Activated naive CD4-positive, alpha-beta T cell treated with anti-CD3 and anti-CD28 coated beads, Interleukin-2, amount 50 U/mL, for 72 hours (primary cell): Measurements from ENCODE around the gene DIP2C. TPM values are rescaled to one million over a fixed set of nuclear protein-coding genes. Genes with fewer than 3 reads are reported as not detected.
"Not testable (repeated sequence)": the region's sequence is repeated elsewhere in the genome, so short reads cannot be mapped to it uniquely, and the experiment has no call there.

Source experiments
- ATAC-seq, 2 donors: fragments of 150-1000 bp; cut with Tn5 transposase; 2 replicates each; pipeline ENCODE4 v1.10.0; 2021; ENCODE audit warnings: mild to moderate bottlenecking in 2 of 2, moderate library complexity in 2 of 2
- DNase-seq, 2 donors: peaks; one replicate each; pipeline ENCODE4 v3.0.0; 2021 to 2022; ENCODE audit warnings: low spot score in 2 of 2
- H3K27ac Mint-ChIP-seq, 2 donors: one replicate each; pipeline ENCODE4 v1.8.0; 2022; ENCODE audit warnings: mild to moderate bottlenecking in 2 of 2, mixed read lengths in 2 of 2
- H3K36me3 Mint-ChIP-seq, 2 donors: one replicate each; pipeline ENCODE4 v1.8.0; 2022; ENCODE audit warnings: mixed read lengths in 2 of 2
- H3K9me3 Mint-ChIP-seq, 2 donors: one replicate each; pipeline ENCODE4 v1.8.0; 2022; ENCODE audit warnings: mixed read lengths in 2 of 2
- total RNA-seq, 2 donors: library from RNA; stranded (reverse); gene quantifications; one replicate each; pipeline ENCODE4 v1.2.3, GENCODE V29; 2022

Gene DIP2C
- total RNA-seq, 2 donors from 2014 or later: 0.55 to 1.7 TPM

DNA sequence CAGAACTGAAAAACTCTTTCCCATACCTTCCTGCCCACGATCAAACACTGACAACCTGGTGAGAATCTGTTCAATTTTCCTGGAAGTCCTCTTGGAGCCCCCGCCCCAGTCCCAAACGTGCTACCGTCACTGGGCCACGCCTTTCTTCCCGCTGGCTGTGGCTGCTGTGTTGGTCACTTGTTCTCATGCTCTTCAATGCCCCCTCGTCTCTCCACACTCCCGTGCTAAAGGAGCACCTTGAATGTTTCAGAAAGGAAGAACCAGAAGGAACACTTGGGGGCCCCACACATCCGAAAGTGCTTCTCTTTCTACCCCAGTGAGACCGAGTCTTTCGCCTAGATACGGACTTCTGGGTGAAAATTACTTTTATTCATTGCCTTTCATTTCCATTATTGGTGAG is 215.1 kb downstream of the DIP2C start:
- no peak for ATAC-seq
- DNase-seq: no peak
- Mint-ChIP-seq H3K27ac (no peak overlapping the region), H3K36me3 (peaks cover 6 to 36% of the 10 kb centered on the region in 2 donors), H3K9me3 (peaks cover 22 to 35% of the 10 kb centered on the region in 2 donors)

DNA sequence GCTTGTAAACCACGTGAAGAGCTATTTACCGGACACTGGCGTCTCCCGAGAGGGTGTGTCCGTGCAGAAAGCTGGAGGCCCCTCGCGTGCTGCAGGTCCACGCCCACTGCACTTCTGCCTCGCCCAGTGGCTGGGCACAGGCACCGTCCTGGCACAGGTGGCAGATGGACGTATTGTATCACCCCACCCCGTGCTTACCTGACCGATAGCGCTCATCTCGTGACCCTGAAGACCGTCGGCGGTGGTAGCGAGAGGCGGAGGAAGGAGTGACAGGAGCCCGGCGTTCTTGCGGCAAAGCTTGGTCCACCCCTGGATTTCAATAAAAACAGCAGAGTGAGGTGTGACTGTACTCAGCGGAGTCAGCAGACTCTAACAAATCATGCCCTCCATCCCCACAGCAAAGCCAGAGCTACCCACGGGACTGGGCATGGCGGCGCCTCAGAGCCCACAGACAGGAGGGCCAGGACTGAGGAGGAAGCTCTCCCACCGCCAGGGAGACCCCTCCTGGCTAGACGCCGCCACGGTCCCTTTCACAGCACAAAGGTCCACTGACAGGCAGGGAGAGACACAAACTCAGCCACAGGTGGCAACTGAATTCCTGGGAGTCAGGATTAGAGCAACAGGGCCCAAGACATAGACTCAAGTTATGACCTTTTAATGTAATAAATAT is 217.1 kb downstream of the DIP2C start:
- peaks cover 6 to 36% of the 10 kb centered on the region in 2 donors for H3K36me3 Mint-ChIP-seq
- H3K27ac Mint-ChIP-seq: no peak overlapping the region
- no peak for DNase-seq
- H3K9me3 Mint-ChIP-seq: peaks cover 17 to 29% of the 10 kb centered on the region in 2 donors
- ATAC-seq: no peak

DNA sequence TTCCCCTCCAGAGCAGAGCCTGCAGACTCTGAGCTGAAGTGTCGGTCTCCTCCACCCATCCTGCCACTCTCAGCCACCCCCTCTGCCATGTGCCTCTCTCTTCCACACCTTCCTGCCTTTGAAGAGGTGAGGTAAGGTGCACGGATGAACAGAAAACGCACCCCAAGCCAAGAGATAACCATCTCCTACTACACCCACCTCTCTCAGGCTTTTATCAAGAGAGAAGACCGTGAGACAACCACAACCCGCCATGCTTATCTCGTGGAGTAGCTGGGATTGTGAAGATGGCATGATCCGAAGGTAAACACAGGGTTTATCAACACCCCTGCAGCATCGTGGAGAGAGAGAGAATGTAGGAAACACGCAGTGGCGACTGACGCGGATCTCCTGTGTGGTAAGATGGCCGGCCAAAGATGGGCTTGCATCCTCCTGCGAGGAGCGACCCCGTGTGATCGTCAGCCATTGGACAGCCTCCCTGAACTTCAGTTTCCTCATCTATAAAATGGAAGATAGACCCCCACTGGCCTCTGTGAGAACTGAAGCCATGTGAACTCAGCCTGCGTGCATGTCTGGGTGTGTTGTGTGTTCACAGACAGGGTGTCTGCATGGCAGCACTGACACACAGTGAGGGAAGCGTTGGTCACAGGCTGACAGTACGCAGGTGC is 219.0 kb downstream of the DIP2C start:
- DNase-seq (no peak), ATAC-seq (peak; percentile 53 to 72)
- H3K9me3 Mint-ChIP-seq: peaks cover 11 to 23% of the 10 kb centered on the region in 2 donors
- H3K36me3 Mint-ChIP-seq: peaks cover 6 to 28% of the 10 kb centered on the region in 2 donors
- no peak overlapping the region for H3K27ac Mint-ChIP-seq

DNA sequence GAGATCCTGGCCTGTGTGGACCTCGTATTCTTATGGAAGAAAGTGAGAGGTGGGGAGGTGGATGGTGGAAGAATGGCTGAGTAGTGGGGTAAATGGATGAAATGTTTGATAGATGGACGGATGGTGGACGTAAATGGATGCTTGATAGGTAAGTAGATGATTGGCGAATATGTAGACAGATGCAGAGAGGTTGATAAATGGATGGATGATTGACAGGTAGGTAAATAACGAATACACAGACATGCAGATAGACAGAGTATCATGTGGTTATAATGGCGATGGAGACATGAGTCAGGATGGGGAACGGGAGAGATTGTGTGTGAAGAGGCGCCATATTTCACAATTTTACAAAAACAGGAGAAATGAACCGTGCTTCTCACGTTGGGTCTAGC is 219.5 kb downstream of the DIP2C start:
- ATAC-seq (no peak), DNase-seq (no peak)
- Mint-ChIP-seq H3K36me3 (peaks cover 6 to 22% of the 10 kb centered on the region in 2 donors), H3K27ac (no peak overlapping the region), H3K9me3 (peaks cover 11 to 22% of the 10 kb centered on the region in 2 donors)

DNA sequence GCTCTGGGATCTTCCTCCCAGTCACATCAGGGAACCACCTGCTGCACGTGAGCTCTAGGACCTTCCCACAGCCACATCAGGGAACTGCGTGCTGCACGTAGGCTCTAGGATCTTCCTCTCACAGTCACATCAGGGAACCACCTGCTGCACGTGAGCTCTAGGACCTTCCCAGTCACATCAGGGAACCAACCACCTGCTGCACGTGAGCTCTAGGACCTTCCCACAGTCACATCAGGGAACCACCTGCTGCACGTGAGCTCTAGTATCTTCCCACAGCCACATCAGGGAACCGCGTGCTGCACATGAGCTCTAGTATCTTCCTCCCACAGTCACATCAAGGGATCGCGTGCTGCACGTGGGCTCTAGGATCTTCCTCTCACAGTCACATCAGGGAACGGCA is 229.7 kb downstream of the DIP2C start:
- DNase-seq: no peak
- peaks cover 9 to 28% of the 10 kb centered on the region in 2 donors for H3K36me3 Mint-ChIP-seq
- no peak overlapping the region for H3K27ac Mint-ChIP-seq
- H3K9me3 Mint-ChIP-seq: peaks cover 6 to 35% of the 10 kb centered on the region in 2 donors
- ATAC-seq: no peak

DNA sequence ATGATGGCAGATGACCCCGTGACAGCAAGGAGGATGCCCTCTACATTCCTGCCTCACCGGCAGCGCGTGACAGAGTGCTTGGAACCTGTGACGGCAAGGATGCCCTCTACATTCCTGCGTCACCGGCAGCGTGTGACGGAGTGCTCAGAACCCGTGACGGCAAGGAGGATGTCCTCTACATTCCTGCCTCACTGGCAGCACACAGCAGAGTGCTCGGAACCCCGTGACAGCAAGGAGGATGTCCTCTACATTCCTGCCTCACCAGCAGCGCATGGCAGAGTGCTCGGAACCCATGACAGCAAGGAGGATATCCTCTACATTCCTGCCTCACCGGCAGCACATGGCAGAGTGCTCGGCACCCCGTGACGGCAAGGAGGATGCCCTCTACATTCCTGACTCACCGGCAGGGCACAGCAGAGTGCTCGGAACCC is 231.0 kb downstream of the DIP2C start:
- peaks cover 0 to 32% of the 10 kb centered on the region in 2 donors for H3K9me3 Mint-ChIP-seq
- no peak overlapping the region for H3K27ac Mint-ChIP-seq
- DNase-seq (no peak), ATAC-seq (no peak)
- H3K36me3 Mint-ChIP-seq: peaks cover 0 to 25% of the 10 kb centered on the region in 2 donors

DNA sequence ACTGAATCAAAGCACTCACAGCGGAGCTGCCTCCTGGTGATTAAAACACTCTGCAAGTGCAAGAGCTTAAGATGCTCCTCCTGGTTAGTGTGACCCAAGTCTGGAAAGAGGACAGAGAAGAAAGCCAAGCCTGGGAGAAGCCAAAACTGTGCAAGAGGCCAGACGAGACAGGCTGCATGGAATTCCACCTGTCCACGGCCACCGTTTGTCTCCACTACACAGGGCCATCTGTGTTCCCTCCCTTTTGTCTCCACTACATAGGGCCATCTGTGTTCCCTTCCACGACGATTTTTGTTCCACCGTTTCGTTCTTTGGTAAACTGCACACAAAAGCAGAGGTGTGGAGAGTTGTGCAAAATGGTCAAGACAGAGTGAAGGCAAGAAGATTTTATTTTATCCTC is 233.0 kb downstream of the DIP2C start:
- no peak for DNase-seq
- Mint-ChIP-seq H3K9me3 (peaks cover 0 to 21% of the 10 kb centered on the region in 2 donors), H3K36me3 (peaks cover 0 to 15% of the 10 kb centered on the region in 2 donors), H3K27ac (no peak overlapping the region)
- ATAC-seq: no peak

DNA sequence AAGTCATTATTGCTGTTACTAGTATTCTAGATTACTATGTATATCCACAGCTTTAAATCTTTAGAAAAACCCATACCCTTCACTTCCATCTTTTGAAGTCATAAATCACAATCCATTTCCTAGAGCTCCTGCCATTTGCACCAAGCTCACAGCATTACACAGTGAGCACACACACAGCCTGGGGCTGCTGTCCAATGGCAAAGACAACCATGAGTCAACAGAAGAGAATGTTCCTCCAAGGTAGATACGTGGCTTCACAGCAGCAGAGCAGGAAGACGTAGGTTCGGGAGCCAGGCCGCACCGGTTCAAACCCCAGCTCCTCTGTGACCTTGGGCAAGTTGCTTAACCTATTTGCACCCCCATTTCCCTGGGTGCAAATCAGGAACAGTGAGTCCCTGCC is 234.6 kb downstream of the DIP2C start:
- no peak for ATAC-seq
- no peak for DNase-seq
- H3K36me3 Mint-ChIP-seq: peaks cover 0 to 9% of the 10 kb centered on the region in 2 donors
- H3K9me3 Mint-ChIP-seq: peaks cover 0 to 9% of the 10 kb centered on the region in 2 donors
- peak overlapping the region in 1 of 2 donors; percentile 85 for H3K27ac Mint-ChIP-seq

DNA sequence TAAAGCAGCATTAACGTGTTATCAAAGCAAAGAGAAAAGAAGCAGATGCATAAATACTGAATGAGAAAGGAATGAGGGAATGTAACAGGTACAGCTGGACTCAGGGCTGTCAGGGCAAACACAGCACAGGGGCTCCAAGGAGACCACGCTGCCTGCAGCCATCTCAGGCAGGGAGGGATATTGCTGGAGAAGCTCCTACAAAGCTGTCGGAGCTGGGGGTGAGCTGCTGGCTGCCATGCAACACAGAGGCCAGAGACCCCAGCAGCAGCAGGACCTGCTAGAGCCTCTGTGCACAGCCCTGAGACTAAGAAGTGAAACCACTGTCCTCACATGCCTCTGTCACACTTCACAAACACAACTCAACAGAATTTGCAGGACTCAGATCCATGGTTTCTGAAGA is 235.8 kb downstream of the DIP2C start:
- Mint-ChIP-seq H3K27ac (no peak overlapping the region), H3K9me3 (peaks cover 0 to 5% of the 10 kb centered on the region in 2 donors), H3K36me3 (peaks cover 0 to 9% of the 10 kb centered on the region in 2 donors)
- ATAC-seq (no peak), DNase-seq (no peak)

DNA sequence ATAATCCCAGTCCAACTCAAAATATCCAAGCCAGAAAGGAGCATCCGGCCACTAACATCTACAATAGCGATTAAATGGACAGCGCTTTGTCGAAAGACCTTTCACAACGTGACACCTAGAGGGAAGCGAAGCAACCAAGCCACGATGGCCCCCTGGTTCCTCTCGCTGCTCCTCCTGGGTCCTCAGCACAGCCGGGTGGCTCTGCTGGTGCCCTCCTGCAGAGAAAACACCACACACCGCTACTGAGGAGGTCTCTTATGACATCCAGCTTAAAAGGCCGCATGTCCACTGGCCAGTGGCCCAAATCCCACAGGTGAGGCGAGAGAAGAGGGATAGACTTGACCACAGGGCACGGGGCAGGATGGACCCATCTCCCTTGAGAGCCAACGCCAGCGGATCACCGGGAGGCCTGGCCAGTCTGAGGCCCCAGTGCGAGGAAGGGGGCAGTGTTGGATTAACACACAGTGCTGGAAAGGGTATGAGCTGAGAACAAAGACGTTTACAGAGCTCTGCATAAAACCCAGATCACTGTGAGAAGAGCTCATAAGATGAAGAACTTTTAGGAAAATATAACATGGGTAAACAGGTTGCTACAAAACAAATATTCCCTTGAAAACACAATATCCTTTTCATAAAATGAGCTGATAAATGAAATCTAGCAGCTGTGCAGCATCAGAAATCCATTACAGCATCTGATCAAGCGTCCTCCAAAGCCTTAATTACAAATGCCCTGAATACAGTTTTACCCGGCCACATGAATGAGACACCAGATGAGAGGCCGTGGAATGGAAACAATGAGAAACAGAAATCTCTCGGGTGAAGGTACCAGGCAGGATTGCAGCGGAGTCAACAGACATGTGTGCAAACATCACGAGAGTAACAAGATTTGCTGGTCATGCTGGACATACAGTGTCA is 236.7 kb downstream of the DIP2C start:
- Mint-ChIP-seq H3K27ac (no peak overlapping the region), H3K9me3 (peaks cover 0 to 5% of the 10 kb centered on the region in 2 donors), H3K36me3 (peaks cover 0 to 9% of the 10 kb centered on the region in 2 donors)
- ATAC-seq (no peak), DNase-seq (no peak)

DNA sequence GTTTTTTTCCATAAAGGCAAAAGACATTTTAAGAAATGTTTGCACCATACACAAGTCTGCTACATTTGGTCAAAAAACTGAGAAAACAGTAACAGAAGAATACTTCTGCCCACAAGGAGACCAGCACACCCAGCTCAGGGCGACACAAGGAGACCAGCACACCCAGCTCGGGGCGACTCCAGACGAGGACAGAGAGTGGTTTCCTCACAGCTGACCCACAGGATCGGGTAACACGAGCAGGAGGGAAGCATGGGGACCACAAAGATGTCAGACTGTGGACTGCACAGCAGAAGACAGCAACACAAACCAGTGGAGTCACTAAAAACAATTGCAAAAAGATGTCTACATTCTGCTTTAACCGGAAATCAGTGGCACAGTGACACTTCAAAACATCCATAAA is 237.6 kb downstream of the DIP2C start:
- peak overlapping the region in 1 of 2 donors; percentile 65 for H3K27ac Mint-ChIP-seq
- DNase-seq (no peak), ATAC-seq (no peak)
- H3K36me3 Mint-ChIP-seq: peaks cover 0 to 9% of the 10 kb centered on the region in 2 donors
- H3K9me3 Mint-ChIP-seq: peaks cover 0 to 5% of the 10 kb centered on the region in 2 donors

DNA sequence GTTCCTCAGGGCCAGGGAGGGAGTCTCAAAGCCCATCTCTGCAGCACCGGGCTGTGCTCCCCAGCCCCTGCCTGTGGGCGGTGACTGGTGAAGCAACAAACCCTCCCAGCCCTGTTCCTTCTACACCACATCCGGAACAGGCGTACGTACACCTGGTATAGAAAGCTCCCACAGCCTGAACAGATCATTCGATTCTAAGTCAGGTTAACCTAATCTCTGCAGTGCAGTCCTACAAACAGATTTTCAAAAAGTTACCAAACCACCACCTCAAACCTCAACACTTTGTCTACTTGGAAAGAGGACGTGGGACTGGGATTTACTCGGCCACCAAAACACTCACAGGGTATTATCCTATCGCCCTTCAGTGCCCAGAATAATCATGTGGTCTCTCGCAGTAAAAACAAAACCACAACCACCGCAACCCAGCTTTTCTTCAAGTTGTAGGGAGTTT is 238.4 kb downstream of the DIP2C start:
- H3K27ac Mint-ChIP-seq: peak overlapping the region in 1 of 2 donors; percentile 65
- peaks cover 0 to 9% of the 10 kb centered on the region in 2 donors for H3K36me3 Mint-ChIP-seq
- DNase-seq (peak in 1 of 2 donors; percentile 56), ATAC-seq (peak; percentile 97 to 99)
- H3K9me3 Mint-ChIP-seq: peaks cover 0 to 5% of the 10 kb centered on the region in 2 donors

DNA sequence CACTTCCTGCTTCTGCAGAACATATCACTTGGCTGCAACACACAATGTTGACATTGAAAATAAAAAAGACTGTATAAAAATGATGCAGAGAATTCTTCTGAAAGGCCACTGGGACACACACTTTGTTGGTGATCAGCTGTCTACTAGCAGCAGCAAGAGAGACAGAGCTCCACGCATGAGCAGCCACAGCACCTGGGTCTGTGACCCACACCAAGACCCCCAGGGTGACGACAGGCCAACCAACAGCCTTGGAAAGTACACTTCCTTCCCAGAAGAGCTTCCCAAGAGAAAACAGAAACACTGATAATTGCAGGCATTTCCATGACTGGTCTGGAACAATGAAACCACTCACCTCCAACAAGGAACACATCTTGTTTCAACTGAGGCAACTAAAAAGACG is 239.0 kb downstream of the DIP2C start:
- Mint-ChIP-seq H3K9me3 (peaks cover 0 to 5% of the 10 kb centered on the region in 2 donors), H3K27ac (peak overlapping the region in 1 of 2 donors; percentile 65), H3K36me3 (peaks cover 0 to 9% of the 10 kb centered on the region in 2 donors)
- no peak for ATAC-seq
- DNase-seq: no peak

DNA sequence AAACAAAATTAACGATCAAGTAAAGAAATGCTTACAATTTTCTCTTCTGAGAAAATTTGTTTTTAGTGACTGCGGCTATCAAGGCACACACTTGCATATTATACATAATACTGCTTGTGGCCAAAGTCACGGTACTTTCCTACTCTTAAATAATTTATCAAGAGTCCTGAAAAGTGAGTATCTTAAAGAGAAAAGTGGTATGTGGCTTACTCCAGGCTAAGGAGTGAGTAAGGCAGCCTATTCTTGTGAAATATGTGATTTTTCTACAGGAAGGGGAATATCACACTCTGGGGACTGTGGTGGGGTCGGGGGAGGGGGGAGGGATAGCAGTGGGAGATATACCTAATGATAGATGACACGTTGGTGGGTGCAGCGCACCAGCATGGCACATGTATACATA is 240.1 kb downstream of the DIP2C start:
- not testable (repeated sequence) for H3K36me3 Mint-ChIP-seq, H3K9me3 Mint-ChIP-seq, ATAC-seq, DNase-seq, H3K27ac Mint-ChIP-seq

DNA sequence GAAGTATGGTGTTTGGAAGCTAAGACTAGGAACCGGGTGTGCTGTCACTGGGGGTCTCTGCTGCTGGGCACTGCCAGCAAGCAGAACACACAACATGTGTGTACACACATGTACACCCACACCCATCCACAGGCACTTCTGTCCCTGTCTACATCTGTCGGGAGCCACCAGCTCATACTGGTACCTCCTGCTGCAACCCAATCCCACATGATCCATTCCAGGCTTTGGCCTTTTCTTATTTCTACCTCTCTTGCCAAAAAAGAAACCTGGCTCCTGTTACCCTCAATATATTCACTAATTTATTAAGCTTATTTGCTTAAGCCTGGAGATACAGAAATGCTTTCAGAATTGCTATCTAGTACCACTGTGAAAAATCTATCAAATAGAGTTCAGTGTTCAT is 246.0 kb downstream of the DIP2C start:
- DNase-seq (no peak), ATAC-seq (no peak)
- Mint-ChIP-seq H3K9me3 (peaks cover 0 to 10% of the 10 kb centered on the region in 2 donors), H3K27ac (no peak overlapping the region), H3K36me3 (peaks cover 0 to 8% of the 10 kb centered on the region in 2 donors)

DNA sequence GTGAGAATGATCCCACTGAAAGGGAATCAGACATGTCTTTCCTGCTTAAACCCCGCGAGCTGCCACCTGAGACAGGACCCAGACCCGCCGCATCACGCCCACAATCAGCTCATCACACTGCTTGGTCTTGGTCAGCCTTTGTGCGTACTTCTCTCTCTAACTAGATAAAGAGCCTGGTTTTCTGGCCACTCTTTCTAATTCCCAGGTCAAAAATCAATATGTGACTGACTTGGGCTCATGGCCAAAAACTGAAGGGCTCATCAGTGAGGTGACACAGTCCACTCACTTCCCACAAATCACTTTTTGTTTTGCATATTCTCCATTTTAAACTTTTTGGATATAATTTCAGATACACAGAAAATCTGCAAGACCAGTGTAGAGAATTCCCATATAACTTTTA is 247.3 kb downstream of the DIP2C start:
- peaks cover 4 to 12% of the 10 kb centered on the region in 2 donors for H3K36me3 Mint-ChIP-seq
- DNase-seq (no peak), ATAC-seq (no peak)
- H3K9me3 Mint-ChIP-seq: peaks cover 0 to 10% of the 10 kb centered on the region in 2 donors
- H3K27ac Mint-ChIP-seq: no peak overlapping the region

DNA sequence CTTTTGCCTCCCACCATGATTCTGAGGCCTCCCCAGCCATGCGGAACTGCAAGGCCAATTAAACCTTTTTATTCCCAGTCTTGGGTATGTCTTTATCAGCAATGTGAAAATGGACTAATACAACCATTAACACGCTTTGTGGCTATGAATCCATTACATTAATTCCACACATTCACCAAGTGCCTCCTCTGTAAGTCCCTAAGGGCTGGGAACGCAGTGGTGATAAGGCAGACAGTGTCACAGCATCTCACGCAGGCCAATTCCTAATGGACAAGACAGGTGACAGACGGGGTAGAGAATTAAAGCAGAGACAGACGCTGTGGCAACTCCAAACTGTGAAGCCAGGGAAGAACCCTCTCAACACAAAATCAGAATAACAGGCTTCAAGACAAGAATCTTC is 247.8 kb downstream of the DIP2C start:
- DNase-seq: no peak
- Mint-ChIP-seq H3K36me3 (peaks cover 5 to 16% of the 10 kb centered on the region in 2 donors), H3K27ac (no peak overlapping the region), H3K9me3 (peaks cover 0 to 10% of the 10 kb centered on the region in 2 donors)
- no peak for ATAC-seq
